ENCODE data around the gene RAP1B.
"Not testable (repeated sequence)": the region's sequence is repeated elsewhere in the genome, so short reads cannot be mapped to it uniquely, and the experiment has no call there.

RAP1B gene

DNA sequence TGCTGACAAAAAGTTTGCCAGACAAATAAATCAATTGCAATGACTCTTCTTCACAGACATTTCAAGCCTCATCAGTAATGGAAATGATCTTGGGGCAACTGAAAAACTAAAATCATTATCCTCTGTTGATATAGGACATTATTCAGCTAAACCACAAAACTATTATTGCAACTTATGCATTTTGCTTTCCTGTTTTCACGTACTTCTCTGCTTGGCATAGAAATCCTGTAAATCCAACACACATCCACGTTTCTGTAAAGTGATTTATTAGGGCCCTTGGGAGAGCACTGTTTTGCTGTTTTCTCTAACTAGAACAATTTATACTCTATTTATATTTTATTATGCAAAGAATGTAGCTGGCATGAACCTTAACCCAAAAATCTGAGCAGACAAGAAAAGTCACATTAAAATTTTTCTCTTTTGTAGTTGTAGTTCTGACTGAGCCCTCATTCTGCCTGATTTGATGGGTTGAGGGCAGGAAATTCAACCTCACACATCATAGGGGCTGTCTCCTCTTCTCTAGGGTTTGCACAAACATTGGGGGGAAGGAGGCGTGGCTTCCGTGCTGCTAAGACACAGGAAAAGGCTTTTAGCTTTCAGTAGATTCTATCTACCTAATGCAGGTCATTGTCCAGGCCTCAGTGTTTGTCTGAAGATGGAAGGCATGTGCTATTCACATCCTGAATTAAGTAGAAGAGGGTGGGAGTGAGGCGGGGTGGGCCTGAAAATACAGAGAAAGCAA, 64.6 kb downstream of the RAP1B start:
- no peak overlapping the region for H3K9ac ChIP-seq (ENCODE audit: low read length)
- H3K27me3 ChIP-seq (ENCODE audit: control insufficient read depth, insufficient read depth, low read length): no peaks in the 10 kb centered on the region
- H3K36me3 ChIP-seq (ENCODE audit: control insufficient read depth, low read depth, low read length): no peaks in the 10 kb centered on the region
- no peak overlapping the region for H3K4me3 ChIP-seq (ENCODE audit: low read length)
- no peak overlapping the region for H3K27ac ChIP-seq (ENCODE audit: low read length)
- no peaks in the 10 kb centered on the region for H3K4me1 ChIP-seq (ENCODE audit: control insufficient read depth, low read depth, low read length)
- H3K9me3 ChIP-seq (ENCODE audit: control insufficient read depth, low read depth, low read length): no peaks in the 10 kb centered on the region

DNA sequence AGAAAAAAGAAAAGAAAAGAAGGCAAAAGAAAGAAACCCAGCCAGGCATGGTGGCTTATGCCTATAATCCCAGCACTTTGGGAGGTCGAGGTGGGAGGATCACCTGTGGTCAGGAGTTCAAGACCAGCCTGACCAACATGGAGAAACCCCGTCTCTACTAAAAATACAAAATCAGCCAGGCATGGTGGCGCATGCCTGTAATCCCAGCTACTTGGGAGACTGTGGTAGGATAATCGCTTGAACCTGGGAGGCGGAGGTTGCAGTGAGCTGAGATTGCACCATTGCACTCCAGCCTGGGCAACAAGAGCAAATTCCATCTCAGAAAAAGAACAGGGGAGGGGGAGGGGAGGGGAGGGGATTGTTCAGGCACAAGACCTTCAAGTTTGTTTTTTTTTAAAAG, 66.2 kb downstream of the RAP1B start:
- not testable (repeated sequence) for H3K36me3 ChIP-seq (ENCODE audit: control insufficient read depth, low read depth, low read length); H3K9ac ChIP-seq (ENCODE audit: low read length); H3K4me3 ChIP-seq (ENCODE audit: low read length); H3K4me1 ChIP-seq (ENCODE audit: control insufficient read depth, low read depth, low read length); H3K9me3 ChIP-seq (ENCODE audit: control insufficient read depth, low read depth, low read length); H3K27ac ChIP-seq (ENCODE audit: low read length); H3K27me3 ChIP-seq (ENCODE audit: control insufficient read depth, insufficient read depth, low read length)

DNA sequence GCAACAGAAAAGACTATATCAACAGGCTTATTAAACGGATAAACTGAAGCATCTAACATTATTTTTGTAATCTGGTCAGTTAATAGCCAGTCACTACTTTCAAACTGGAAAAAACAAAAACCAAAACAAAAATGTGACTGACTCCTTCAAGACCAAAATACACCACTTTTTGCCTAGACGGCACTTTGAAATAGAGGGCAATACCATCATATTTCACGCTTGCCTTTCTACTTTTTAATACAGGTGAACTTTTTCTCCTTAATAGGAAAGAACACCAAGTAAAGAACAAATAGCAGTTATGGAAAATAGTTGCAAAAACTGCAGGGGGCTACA, 75.5 kb downstream of the RAP1B start:
- Histone ChIP-seq H3K27ac (ENCODE audit: low read length) (peak overlapping the region; percentile 87), H3K4me3 (ENCODE audit: low read length) (peak overlapping the region; percentile 75), H3K27me3 (ENCODE audit: control insufficient read depth, insufficient read depth, low read length) (no peaks in the 10 kb centered on the region), H3K9me3 (ENCODE audit: control insufficient read depth, low read depth, low read length) (no peaks in the 10 kb centered on the region), H3K9ac (ENCODE audit: low read length) (peak overlapping the region; percentile 74), H3K36me3 (ENCODE audit: control insufficient read depth, low read depth, low read length) (peaks cover 10% of the 10 kb centered on the region), H3K4me1 (ENCODE audit: control insufficient read depth, low read depth, low read length) (peaks cover 5% of the 10 kb centered on the region)

DNA sequence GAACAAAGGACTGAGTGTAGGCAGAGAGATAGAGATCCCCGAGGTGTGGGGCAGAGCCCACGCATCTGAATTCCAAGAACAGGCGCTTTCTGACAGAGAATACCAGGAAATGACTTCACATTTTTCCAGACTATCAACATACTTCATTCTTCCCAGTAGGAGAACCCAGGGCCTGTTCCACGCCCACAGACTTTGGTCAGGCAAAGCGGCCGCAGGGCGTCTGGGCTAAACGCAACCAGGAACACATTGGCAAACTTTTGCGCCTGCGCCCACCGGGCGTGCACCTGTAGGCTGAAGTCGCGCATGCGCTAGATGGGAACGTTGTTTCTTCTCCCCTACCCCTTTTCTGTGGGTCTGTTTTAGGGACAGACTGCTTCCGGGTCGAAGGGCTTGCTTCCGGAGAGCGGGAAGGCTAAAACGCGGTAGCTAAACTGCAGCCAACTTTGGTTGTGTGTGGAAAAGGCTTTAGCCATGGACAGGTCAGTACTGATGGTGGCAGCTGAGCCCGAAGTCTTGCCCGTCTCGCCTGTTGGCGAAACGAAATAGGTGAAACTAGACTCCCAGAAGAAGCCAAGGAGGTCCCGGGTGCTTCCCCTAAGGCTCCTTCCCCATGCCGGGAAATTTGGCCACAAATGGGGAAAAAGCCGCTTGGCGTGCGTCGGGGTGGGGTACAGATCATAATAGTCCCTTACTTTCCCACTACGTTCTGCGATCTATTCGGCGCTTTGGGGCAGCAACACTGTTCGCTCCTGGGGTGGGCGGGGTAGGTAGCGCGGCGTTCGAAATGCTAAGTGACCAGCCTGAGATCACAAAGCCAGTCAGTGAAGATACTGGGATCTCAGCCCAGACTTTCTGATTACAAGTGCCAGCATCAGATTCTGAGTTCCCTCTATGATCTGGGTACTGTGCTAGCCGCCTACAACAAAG, 76.2 kb downstream of the RAP1B start, which contains the start of gene NUP107:
TSS of gene NUP107 (plus strand) at position 384 of the 927 bp plus-strand sequence. CDS start at position 472, 88 bp downstream.
- Histone ChIP-seq H3K9ac (ENCODE audit: low read length) (peak within 1 kb of the TSS; percentile 74), H3K4me3 (ENCODE audit: low read length) (peak within 1 kb of the TSS; percentile 75), H3K36me3 (ENCODE audit: control insufficient read depth, low read depth, low read length) (peaks cover 16% of the 10 kb centered on the region), H3K9me3 (ENCODE audit: control insufficient read depth, low read depth, low read length) (no peaks in the 10 kb centered on the region), H3K27me3 (ENCODE audit: control insufficient read depth, insufficient read depth, low read length) (no peaks in the 10 kb centered on the region), H3K27ac (ENCODE audit: low read length) (peak within 1 kb of the TSS; percentile 87), H3K4me1 (ENCODE audit: control insufficient read depth, low read depth, low read length) (peaks cover 5% of the 10 kb centered on the region)

DNA sequence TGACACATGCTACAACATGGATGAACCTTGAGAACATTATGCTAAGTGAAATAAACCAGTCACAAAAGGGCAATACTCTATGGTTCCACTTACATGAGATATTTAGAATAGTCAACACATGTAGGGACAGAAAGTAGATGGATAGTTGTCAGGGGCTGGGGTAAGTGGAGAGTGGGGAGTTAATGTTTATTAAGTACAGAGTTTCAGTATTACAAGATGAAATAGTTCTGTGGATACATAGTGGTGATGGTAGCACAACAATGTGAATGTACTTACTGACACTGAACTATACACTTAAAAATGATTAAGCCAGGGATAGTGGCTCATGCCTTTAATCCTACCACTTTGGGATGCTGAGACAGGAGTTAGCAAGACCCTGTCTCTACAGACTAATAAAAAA, 84.8 kb downstream of the RAP1B start:
- no peaks in the 10 kb centered on the region for H3K4me1 ChIP-seq (ENCODE audit: control insufficient read depth, low read depth, low read length)
- H3K36me3 ChIP-seq (ENCODE audit: control insufficient read depth, low read depth, low read length): peaks cover 84% of the 10 kb centered on the region
- H3K27ac ChIP-seq (ENCODE audit: low read length): no peak overlapping the region
- H3K4me3 ChIP-seq (ENCODE audit: low read length): no peak overlapping the region
- no peaks in the 10 kb centered on the region for H3K27me3 ChIP-seq (ENCODE audit: control insufficient read depth, insufficient read depth, low read length)
- H3K9ac ChIP-seq (ENCODE audit: low read length): no peak overlapping the region
- H3K9me3 ChIP-seq (ENCODE audit: control insufficient read depth, low read depth, low read length): no peaks in the 10 kb centered on the region

DNA sequence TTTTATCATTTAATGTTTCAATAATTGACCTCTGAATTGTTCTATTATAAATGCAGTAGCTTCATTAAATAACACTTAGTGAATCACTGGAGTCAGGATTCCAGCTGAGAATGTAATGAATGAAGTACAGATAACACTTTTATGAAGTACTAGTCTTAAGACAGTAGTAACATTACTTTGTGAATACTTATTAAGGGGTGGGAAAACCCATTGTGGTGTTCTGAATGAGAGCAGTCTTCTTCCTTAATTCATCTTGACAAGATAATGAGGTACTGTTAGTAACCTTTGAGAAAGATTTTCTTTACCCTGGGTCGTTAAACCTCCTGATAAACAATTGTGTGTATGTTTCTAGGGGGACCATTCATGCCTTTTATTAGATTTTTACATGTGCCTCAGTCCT, 88.8 kb downstream of the RAP1B start:
- no peak overlapping the region for H3K4me3 ChIP-seq (ENCODE audit: low read length)
- no peak overlapping the region for H3K9ac ChIP-seq (ENCODE audit: low read length)
- H3K36me3 ChIP-seq (ENCODE audit: control insufficient read depth, low read depth, low read length): peaks cover 72% of the 10 kb centered on the region
- no peaks in the 10 kb centered on the region for H3K9me3 ChIP-seq (ENCODE audit: control insufficient read depth, low read depth, low read length)
- H3K4me1 ChIP-seq (ENCODE audit: control insufficient read depth, low read depth, low read length): no peaks in the 10 kb centered on the region
- no peak overlapping the region for H3K27ac ChIP-seq (ENCODE audit: low read length)
- no peaks in the 10 kb centered on the region for H3K27me3 ChIP-seq (ENCODE audit: control insufficient read depth, insufficient read depth, low read length)
